ENCODE measurements around the gene SENP8.

Gene SENP8

GRCh38 chr15:72113347-72114031 lies 4.7 kb upstream of the SENP8 start:
- DNase-seq (ENCODE audit: low spot score), result no peak

- DNase-seq (ENCODE audit: low spot score), result peak; percentile 32
Observed at GRCh38 chr15:72116731-72117485, 1.3 kb upstream of the SENP8 start.

GRCh38 chr15:72117486-72118016 lies 652 bp upstream of the SENP8 start:
- DNase-seq (ENCODE audit: low spot score), result no peak

GRCh38 chr15:72124218-72124617 lies 6.0 kb downstream of the SENP8 start:
- no peak for DNase-seq (ENCODE audit: low spot score)

GRCh38 chr15:72127724-72128322 lies 9.6 kb downstream of the SENP8 start:
- no peak for DNase-seq (ENCODE audit: low spot score)

GRCh38 chr15:72128359-72128758 lies 10.2 kb downstream of the SENP8 start:
- no peak for DNase-seq (ENCODE audit: low spot score)

- DNase-seq (ENCODE audit: low spot score), result no peak
Observed at GRCh38 chr15:72130272-72130671, 12.1 kb downstream of the SENP8 start.

GRCh38 chr15:72131922-72132321 lies 13.7 kb downstream of the SENP8 start:
- no peak for DNase-seq (ENCODE audit: low spot score)

GRCh38 chr15:72133211-72133610 lies 15.0 kb downstream of the SENP8 start:
- DNase-seq (ENCODE audit: low spot score), result no peak

- DNase-seq (ENCODE audit: low spot score), result no peak
Observed at GRCh38 chr15:72135719-72136118, 17.5 kb downstream of the SENP8 start.

GRCh38 chr15:72136170-72137051 lies 18.2 kb downstream of the SENP8 start:
- no peak for DNase-seq (ENCODE audit: low spot score)

GRCh38 chr15:72139667-72140066 lies 21.5 kb downstream of the SENP8 start:
- no peak for DNase-seq (ENCODE audit: low spot score)

GRCh38 chr15:72140088-72140487 lies 21.9 kb downstream of the SENP8 start:
- DNase-seq (ENCODE audit: low spot score), result no peak

GRCh38 chr15:72141171-72142084 lies 23.2 kb downstream of the SENP8 start:
- no peak for DNase-seq (ENCODE audit: low spot score)

- no peak for DNase-seq (ENCODE audit: low spot score)
Observed at GRCh38 chr15:72146221-72146620, 28.0 kb downstream of the SENP8 start.

- DNase-seq (ENCODE audit: low spot score), result no peak
Observed at GRCh38 chr15:72146934-72147333, 28.7 kb downstream of the SENP8 start.

GRCh38 chr15:72147418-72147817 lies 29.2 kb downstream of the SENP8 start:
- no peak for DNase-seq (ENCODE audit: low spot score)

GRCh38 chr15:72153269-72154000 lies 35.2 kb downstream of the SENP8 start:
- DNase-seq (ENCODE audit: low spot score), result no peak

- no peak for DNase-seq (ENCODE audit: low spot score)
Observed at GRCh38 chr15:72154316-72154715, 36.1 kb downstream of the SENP8 start.

GRCh38 chr15:72155003-72155621 lies 36.9 kb downstream of the SENP8 start:
- DNase-seq (ENCODE audit: low spot score), result no peak

Measured in globus pallidus (tissue), 1 donor.